ENCODE data around the gene ATF2.

GRCh38 chr2:175176624-175177023, 8.6 kb upstream of the ATF2 start:
- TF ChIP-seq POLR2A (IDR thresholded peaks at IDR 0.05) (no peak), POLR2AphosphoS5 (IDR thresholded peaks at IDR 0.05) (no peak)
- TF ChIP-seq, protein P1, sequence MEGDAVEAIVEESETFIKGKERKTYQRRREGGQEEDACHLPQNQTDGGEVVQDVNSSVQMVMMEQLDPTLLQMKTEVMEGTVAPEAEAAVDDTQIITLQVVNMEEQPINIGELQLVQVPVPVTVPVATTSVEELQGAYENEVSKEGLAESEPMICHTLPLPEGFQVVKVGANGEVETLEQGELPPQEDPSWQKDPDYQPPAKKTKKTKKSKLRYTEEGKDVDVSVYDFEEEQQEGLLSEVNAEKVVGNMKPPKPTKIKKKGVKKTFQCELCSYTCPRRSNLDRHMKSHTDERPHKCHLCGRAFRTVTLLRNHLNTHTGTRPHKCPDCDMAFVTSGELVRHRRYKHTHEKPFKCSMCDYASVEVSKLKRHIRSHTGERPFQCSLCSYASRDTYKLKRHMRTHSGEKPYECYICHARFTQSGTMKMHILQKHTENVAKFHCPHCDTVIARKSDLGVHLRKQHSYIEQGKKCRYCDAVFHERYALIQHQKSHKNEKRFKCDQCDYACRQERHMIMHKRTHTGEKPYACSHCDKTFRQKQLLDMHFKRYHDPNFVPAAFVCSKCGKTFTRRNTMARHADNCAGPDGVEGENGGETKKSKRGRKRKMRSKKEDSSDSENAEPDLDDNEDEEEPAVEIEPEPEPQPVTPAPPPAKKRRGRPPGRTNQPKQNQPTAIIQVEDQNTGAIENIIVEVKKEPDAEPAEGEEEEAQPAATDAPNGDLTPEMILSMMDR (IDR thresholded peaks at IDR 0.05), result no peak
